Caco-2 (cell line): ENCODE results near the gene NME1. TPM values are rescaled to one million over a fixed set of nuclear protein-coding genes. Genes with fewer than 3 reads are reported as not detected.
A peak's percentile ranks its signal among the peaks of the same experiment; 100 is the strongest.

Experiments
- BruUV-seq: library from RNA; stranded (reverse); fragments of 400-500 nt; replicated peaks from 2 replicates; lab custom pipeline; 2021; lab: Mats Ljungman, UMichigan
- CTCF ChIA-PET: fragments of 300-600 bp; sonication (Branson Sonifier 250); formaldehyde crosslinking; loops from one replicate; lab custom pipeline; 2022; ENCODE audit warnings: antibody characterized with exemption; lab: Charles Lee
- POLR2A ChIA-PET: fragments of 300-600 bp; sonication (Branson Sonifier 250); formaldehyde crosslinking; loops from one replicate; lab custom pipeline; 2022; ENCODE audit warnings: antibody characterized with exemption; lab: Charles Lee
- DNase-seq, 2 experiments: peaks; one replicate each; pipeline versions ENCODE4 v3.0.0 to v3.0.0-alpha.2; 2020 to 2022
- H3K27me3 ChIP-seq: replicated peaks from 2 replicates; pipeline ENCODE4 v1.6.0; 2011; ENCODE audit warnings: low read length; ENCODE audit not compliant: control insufficient read depth, insufficient read depth
- H3K36me3 ChIP-seq: 2 replicates; pipeline ENCODE4 v1.5.1; 2011; ENCODE audit warnings: low read length; ENCODE audit not compliant: control insufficient read depth, insufficient read depth
- H3K4me1 ChIP-seq: fragments of 250-450 bp; sonication (Bioruptor Pico); 2 replicates; pipeline ENCODE4 v1.5.1; 2020; ENCODE audit warnings: mild to moderate bottlenecking
- H3K4me3 ChIP-seq: 2 replicates; pipeline ENCODE4 v1.5.1; 2011; ENCODE audit warnings: low read depth, mild to moderate bottlenecking, control low read depth, low read length
- H3K9me3 ChIP-seq: fragments of 250-450 bp; sonication (Bioruptor Pico); 2 replicates; pipeline ENCODE4 v1.5.1; 2020; ENCODE audit warnings: mild to moderate bottlenecking, moderate library complexity
- H3K27ac Mint-ChIP-seq: one replicate; pipeline ENCODE4 v1.8.0; 2022; ENCODE audit warnings: mixed read lengths; ENCODE audit not compliant: unreplicated experiment
- H3K27me3 Mint-ChIP-seq: one replicate; pipeline ENCODE4 v1.8.0; 2022; ENCODE audit warnings: mixed read lengths; ENCODE audit not compliant: insufficient read depth, unreplicated experiment
- H3K36me3 Mint-ChIP-seq: one replicate; pipeline ENCODE4 v1.8.0; 2022; ENCODE audit warnings: mild to moderate bottlenecking, mixed read lengths; ENCODE audit not compliant: insufficient read depth, unreplicated experiment
- H3K4me1 Mint-ChIP-seq: one replicate; pipeline ENCODE4 v1.8.0; 2022; ENCODE audit warnings: low read depth, mixed read lengths; ENCODE audit not compliant: unreplicated experiment
- H3K4me3 Mint-ChIP-seq: one replicate; pipeline ENCODE4 v1.8.0; 2022; ENCODE audit warnings: mild to moderate bottlenecking, moderate library complexity, mixed read lengths; ENCODE audit not compliant: unreplicated experiment
- H3K9me3 Mint-ChIP-seq: one replicate; pipeline ENCODE4 v1.8.0; 2022; ENCODE audit warnings: mixed read lengths; ENCODE audit not compliant: unreplicated experiment
- intact Hi-C: fragments of 100-400 bp; cut with micrococcal nuclease; formaldehyde crosslinking; loops from one replicate; pipeline ENCODE4 v1.10.0; 2022; ENCODE audit not compliant: unreplicated experiment
- total RNA-seq: library from RNA; stranded (reverse); gene quantifications from 2 replicates; pipeline ENCODE4 v1.2.3, GENCODE V29; 2022
- TF ChIP-seq, protein P1 (sequence below), 2 experiments: fragments of 200-600 bp in 1 of 2; IDR thresholded peaks; 1 replicate in 1 of 2; 2 replicates in 1 of 2; pipeline versions ENCODE4 v1.5.1 to v1.8.0; 2011 to 2022; ENCODE audit warnings: antibody characterized with exemption in 1 of 2, control low read depth in 1 of 2, inconsistent platforms in 1 of 2, low read depth in 1 of 2, low read length in 1 of 2, mild to moderate bottlenecking in 1 of 2, moderate library complexity in 1 of 2; ENCODE audit not compliant: insufficient read depth in 1 of 2, severe bottlenecking in 1 of 2, unreplicated experiment in 1 of 2

Gene NME1
- total RNA-seq, 1 experiment from 2014 or later = 278 TPM

DNA sequence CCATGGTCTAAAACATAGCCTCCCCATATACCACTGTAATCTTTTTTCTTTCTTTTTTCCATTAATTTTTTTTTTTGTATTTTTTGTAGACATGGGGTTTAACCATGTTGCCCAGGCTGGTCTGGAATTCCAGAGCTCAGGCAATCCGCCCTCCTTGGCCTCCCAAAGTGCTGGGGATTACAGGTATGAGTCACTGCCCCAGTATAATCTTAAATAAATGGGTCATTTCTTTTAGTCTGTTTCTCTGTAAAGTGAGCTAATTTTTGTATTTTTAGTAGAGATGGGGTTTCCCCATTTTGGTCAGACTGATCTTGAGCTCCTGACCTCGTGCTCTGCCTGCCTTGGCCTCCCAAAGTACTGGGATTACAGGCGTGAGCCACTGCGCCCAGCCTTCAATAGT is 5.7 kb upstream of the NME1 start:
- Histone ChIP-seq H3K9me3 (no peaks in the 10 kb centered on the region), H3K4me1 (0 out of 2 replicates have a peak, but pooled peaks cover 11% of the 10 kb centered on the region), H3K4me3 (no peak overlapping the region), H3K36me3 (no peaks in the 10 kb centered on the region), H3K27me3 (no peaks in the 10 kb centered on the region)
- peaks cover 30% of the 10 kb centered on the region for H3K4me1 Mint-ChIP-seq
- ChIA-PET CTCF (interaction anchor here (0.8 kb wide), 1 partner anchor 91 kb away, joined by 3 read pairs; no protein-coding TSS in a partner anchor), POLR2A (no interaction called here)
- H3K4me3 Mint-ChIP-seq = no peak overlapping the region
- H3K27ac Mint-ChIP-seq = no peak overlapping the region
- H3K36me3 Mint-ChIP-seq = no peaks in the 10 kb centered on the region
- H3K9me3 Mint-ChIP-seq = no peaks in the 10 kb centered on the region
- no peak for DNase-seq
- TF ChIP-seq, protein P1, sequence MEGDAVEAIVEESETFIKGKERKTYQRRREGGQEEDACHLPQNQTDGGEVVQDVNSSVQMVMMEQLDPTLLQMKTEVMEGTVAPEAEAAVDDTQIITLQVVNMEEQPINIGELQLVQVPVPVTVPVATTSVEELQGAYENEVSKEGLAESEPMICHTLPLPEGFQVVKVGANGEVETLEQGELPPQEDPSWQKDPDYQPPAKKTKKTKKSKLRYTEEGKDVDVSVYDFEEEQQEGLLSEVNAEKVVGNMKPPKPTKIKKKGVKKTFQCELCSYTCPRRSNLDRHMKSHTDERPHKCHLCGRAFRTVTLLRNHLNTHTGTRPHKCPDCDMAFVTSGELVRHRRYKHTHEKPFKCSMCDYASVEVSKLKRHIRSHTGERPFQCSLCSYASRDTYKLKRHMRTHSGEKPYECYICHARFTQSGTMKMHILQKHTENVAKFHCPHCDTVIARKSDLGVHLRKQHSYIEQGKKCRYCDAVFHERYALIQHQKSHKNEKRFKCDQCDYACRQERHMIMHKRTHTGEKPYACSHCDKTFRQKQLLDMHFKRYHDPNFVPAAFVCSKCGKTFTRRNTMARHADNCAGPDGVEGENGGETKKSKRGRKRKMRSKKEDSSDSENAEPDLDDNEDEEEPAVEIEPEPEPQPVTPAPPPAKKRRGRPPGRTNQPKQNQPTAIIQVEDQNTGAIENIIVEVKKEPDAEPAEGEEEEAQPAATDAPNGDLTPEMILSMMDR (IDR thresholded peaks at IDR 0.05; ENCODE audit: insufficient read depth in 1 of 2, low read depth in 1 of 2, low read length in 1 of 2, severe bottlenecking in 1 of 2, unreplicated experiment in 1 of 2) = no peak
- no peaks in the 10 kb centered on the region for H3K27me3 Mint-ChIP-seq
- BruUV-seq = no TSS peak
- intact Hi-C loops = no loop called here

DNA sequence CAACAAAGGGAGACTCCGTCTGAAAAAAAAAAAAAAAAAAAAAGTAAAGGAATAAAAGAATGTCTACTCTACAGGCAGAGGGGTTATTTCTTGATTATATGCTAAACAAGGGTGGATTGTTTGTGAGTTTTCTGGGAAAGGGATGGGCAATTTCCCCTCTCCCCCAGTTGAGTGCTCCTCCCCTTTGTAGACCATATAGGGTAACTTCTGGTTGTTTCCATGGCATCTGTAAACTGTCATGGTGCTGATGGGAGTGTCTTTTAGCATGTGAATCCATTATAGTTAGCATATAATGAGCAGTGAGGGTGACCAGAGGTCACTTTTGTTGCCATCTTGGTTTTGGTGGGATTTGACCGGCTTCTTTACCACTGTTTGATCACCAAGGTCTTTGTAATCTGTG is 4.2 kb upstream of the NME1 start:
- intact Hi-C loops = no loop called here
- Mint-ChIP-seq H3K4me3 (no peak overlapping the region), H3K27me3 (no peaks in the 10 kb centered on the region), H3K4me1 (peaks cover 27% of the 10 kb centered on the region), H3K36me3 (no peaks in the 10 kb centered on the region), H3K9me3 (no peaks in the 10 kb centered on the region), H3K27ac (no peak overlapping the region)
- H3K4me1 ChIP-seq = 0 out of 2 replicates have a peak, but pooled peaks cover 11% of the 10 kb centered on the region
- no peak overlapping the region for H3K4me3 ChIP-seq
- DNase-seq = no peak
- no peaks in the 10 kb centered on the region for H3K36me3 ChIP-seq
- no peaks in the 10 kb centered on the region for H3K9me3 ChIP-seq
- TF ChIP-seq, protein P1 (IDR thresholded peaks at IDR 0.05; ENCODE audit: insufficient read depth in 1 of 2, low read depth in 1 of 2, low read length in 1 of 2, severe bottlenecking in 1 of 2, unreplicated experiment in 1 of 2) = no peak
- H3K27me3 ChIP-seq = no peaks in the 10 kb centered on the region
- BruUV-seq = no TSS peak
- POLR2A ChIA-PET = no interaction called here
- CTCF ChIA-PET = no interaction called here

DNA sequence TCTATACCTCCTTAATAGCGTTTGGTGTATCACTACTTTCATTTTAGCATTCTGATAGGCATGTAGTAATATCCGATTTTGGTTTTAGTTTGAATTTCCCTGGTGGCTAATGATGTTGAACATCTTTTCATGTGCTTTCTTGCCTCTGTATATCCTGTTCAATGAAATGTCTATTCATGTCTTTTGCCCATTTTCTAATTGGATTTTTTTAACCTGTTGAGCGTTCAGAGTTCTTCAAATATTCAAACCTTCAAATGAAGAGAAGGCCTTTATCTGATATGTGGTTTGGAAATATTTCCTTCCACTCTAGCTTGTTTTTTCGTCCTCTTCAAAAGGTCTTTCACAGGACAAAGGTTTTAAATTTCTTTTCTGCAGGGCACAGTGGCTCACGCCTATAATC is 2.4 kb upstream of the NME1 start:
- no peaks in the 10 kb centered on the region for H3K9me3 Mint-ChIP-seq

More for the DNA sequence above, 2.4 kb upstream of the NME1 start:
- H3K4me3 Mint-ChIP-seq = no peak overlapping the region
- Histone ChIP-seq H3K4me1 (peaks cover 9% of the 10 kb centered on the region), H3K4me3 (no peak overlapping the region), H3K9me3 (no peaks in the 10 kb centered on the region), H3K27me3 (no peaks in the 10 kb centered on the region), H3K36me3 (no peaks in the 10 kb centered on the region)
- no peaks in the 10 kb centered on the region for H3K27me3 Mint-ChIP-seq
- H3K4me1 Mint-ChIP-seq = peaks cover 17% of the 10 kb centered on the region
- CTCF ChIA-PET = interaction anchor here (0.7 kb wide), 1 partner anchor 146 kb away, joined by 3 read pairs; no protein-coding TSS in a partner anchor
- POLR2A ChIA-PET = no interaction called here
- TSS peak; percentile 37 for BruUV-seq
- intact Hi-C loops = loop anchor here (5.0 kb wide), 1 partner anchor 284 kb away; the partner anchor contains the start of gene TOB1
- H3K36me3 Mint-ChIP-seq = peaks cover 7% of the 10 kb centered on the region
- H3K27ac Mint-ChIP-seq = no peak overlapping the region
- TF ChIP-seq, protein P1 (IDR thresholded peaks at IDR 0.05; ENCODE audit: insufficient read depth in 1 of 2, low read depth in 1 of 2, low read length in 1 of 2, severe bottlenecking in 1 of 2, unreplicated experiment in 1 of 2) = no peak
- no peak for DNase-seq
